Fibroblast of lung (primary cell): ENCODE results near the gene SIX5. TPM values are rescaled to one million over a fixed set of nuclear protein-coding genes. Genes with fewer than 3 reads are reported as not detected.
A peak's percentile ranks its signal among the peaks of the same experiment; 100 is the strongest.

Experiments used
- DNase-seq, 2 donors: peaks; one replicate each; pipeline versions ENCODE4 v3.0.0 to v3.0.0-alpha.2; 2010; ENCODE audit warnings: low read depth in 2 of 2
- H2AFZ ChIP-seq: 2 replicates; pipeline ENCODE4 v1.5.1; 2012; ENCODE audit warnings: low read length, control low read depth, inconsistent platforms
- H3K27ac ChIP-seq: 2 replicates; pipeline ENCODE4 v1.5.1; 2011; ENCODE audit warnings: low read length, control low read depth; ENCODE audit not compliant: insufficient read depth
- H3K27me3 ChIP-seq: 2 replicates; pipeline ENCODE4 v1.5.1; 2011; ENCODE audit warnings: mild to moderate bottlenecking, low read length; ENCODE audit not compliant: control insufficient read depth, insufficient read depth
- H3K36me3 ChIP-seq: 2 replicates; pipeline ENCODE4 v1.5.1; 2011; ENCODE audit warnings: low read length; ENCODE audit not compliant: control insufficient read depth, insufficient read depth
- H3K4me1 ChIP-seq: 2 replicates; pipeline ENCODE4 v1.5.1; 2011; ENCODE audit warnings: low read length; ENCODE audit not compliant: control insufficient read depth, insufficient read depth; ENCODE audit errors: extremely low read depth
- H3K4me2 ChIP-seq: 2 replicates; pipeline ENCODE4 v1.5.1; 2011; ENCODE audit warnings: low read length, control low read depth; ENCODE audit not compliant: insufficient read depth; ENCODE audit errors: extremely low read depth
- H3K4me3 ChIP-seq, 4 experiments: fragments of 200-600 bp in 1 of 4; sonication (generic) in 1 of 4; replicated peaks in 1 of 4; 2 replicates each; pipeline ENCODE4 v1.5.1; 2011 to 2016; ENCODE audit warnings: low read length in 4 of 4, low read depth in 3 of 4, mild to moderate bottlenecking in 3 of 4, control low read depth in 2 of 4, inconsistent platforms in 1 of 4, mixed read lengths in 1 of 4; ENCODE audit not compliant: insufficient read depth in 1 of 4; ENCODE audit errors: control extremely low read depth in 1 of 4
- H3K79me2 ChIP-seq: 2 replicates; pipeline ENCODE4 v1.5.1; 2012; ENCODE audit warnings: mild to moderate bottlenecking, low read length, inconsistent platforms; ENCODE audit not compliant: control insufficient read depth, insufficient read depth
- H3K9ac ChIP-seq: 2 replicates; pipeline ENCODE4 v1.5.1; 2011; ENCODE audit warnings: mild to moderate bottlenecking, low read length, control low read depth; ENCODE audit not compliant: insufficient read depth
- H3K9me3 ChIP-seq: 2 replicates; pipeline ENCODE4 v1.5.1; 2012; ENCODE audit warnings: low read depth, low read length; ENCODE audit not compliant: control insufficient read depth, insufficient read depth
- H4K20me1 ChIP-seq: 2 replicates; pipeline ENCODE4 v1.5.1; 2011; ENCODE audit warnings: low read length; ENCODE audit not compliant: control insufficient read depth, insufficient read depth; ENCODE audit errors: extremely low read depth
- CTCF ChIP-seq, 2 donors: IDR thresholded peaks in 1 of 2; conservative IDR thresholded peaks in 1 of 2; 1 replicate in 1 of 2; 2 replicates in 1 of 2; pipeline ENCODE4 v1.5.1; 2011 to 2012; ENCODE audit warnings: low read length in 2 of 2, control low read depth in 1 of 2, inconsistent platforms in 1 of 2, low read depth in 1 of 2, mild to moderate bottlenecking in 1 of 2
- EZH2 ChIP-seq: IDR thresholded peaks from 2 replicates; pipeline ENCODE4 v1.5.1; 2012; ENCODE audit warnings: low read length, control low read depth, mild to moderate bottlenecking; ENCODE audit errors: missing control alignments
- polyA plus RNA-seq, 2 donors: library from polyadenylated mRNA; depleted of rRNA in 1 of 2; stranded (reverse) in 1 of 2; unstranded in 1 of 2; fragments of >200 nt; gene quantifications; 2 replicates each; pipeline ENCODE4 v1.2.1, GENCODE V29; 2011 to 2012; ENCODE audit warnings: missing spikeins in 1 of 2
- total RNA-seq: library from RNA; depleted of rRNA; stranded (reverse); fragments of >200 nt; gene quantifications from 2 replicates; pipeline ENCODE4 v1.2.1, GENCODE V29; 2014

The SIX5 gene
- total and polyA plus RNA-seq, 2 donors (not counting 1 experiment from before 2014, with no cell fraction given): 3.4 to 10.7 TPM

GRCh38 chr19:45786533-45786894, 17.5 kb upstream of the SIX5 start:
- Histone ChIP-seq H3K9me3 (no peaks in the 10 kb centered on the region), H3K27me3 (no peaks in the 10 kb centered on the region), H3K4me3 (no peak overlapping the region), H3K36me3 (peaks cover 34% of the 10 kb centered on the region), H4K20me1 (no peaks in the 10 kb centered on the region), H3K79me2 (peaks cover 17% of the 10 kb centered on the region), H2AFZ (no peak overlapping the region), H3K4me2 (no peak overlapping the region), H3K4me1 (peaks cover 23% of the 10 kb centered on the region), H3K27ac (no peak overlapping the region), H3K9ac (no peak overlapping the region)
- TF ChIP-seq CTCF (conservative IDR thresholded peaks at IDR 0.05 in 1 of 2, IDR thresholded peaks at IDR 0.05 in 1 of 2; ENCODE audit: low read depth in 1 of 2, low read length in 2 of 2) (no peak), EZH2 (no peak)
- no peak for DNase-seq

- Histone ChIP-seq H3K9me3 (no peaks in the 10 kb centered on the region), H4K20me1 (no peaks in the 10 kb centered on the region), H3K79me2 (peaks cover 15% of the 10 kb centered on the region), H3K27me3 (no peaks in the 10 kb centered on the region), H3K27ac (no peak overlapping the region), H3K4me3 (no peak overlapping the region), H2AFZ (no peak overlapping the region), H3K9ac (no peak overlapping the region), H3K4me2 (no peak overlapping the region), H3K36me3 (peaks cover 34% of the 10 kb centered on the region), H3K4me1 (peaks cover 23% of the 10 kb centered on the region)
- TF ChIP-seq CTCF (conservative IDR thresholded peaks at IDR 0.05 in 1 of 2, IDR thresholded peaks at IDR 0.05 in 1 of 2; ENCODE audit: low read depth in 1 of 2, low read length in 2 of 2): no peak
- TF ChIP-seq EZH2: no peak
- no peak for DNase-seq
Measured at GRCh38 chr19:45785781-45786532, 16.9 kb upstream of the SIX5 start.

GRCh38 chr19:45785097-45785496, 16.0 kb upstream of the SIX5 start:
- H3K27me3 ChIP-seq: no peaks in the 10 kb centered on the region
- H3K27ac ChIP-seq: peak overlapping the region; percentile 8
- no peak overlapping the region for H3K4me2 ChIP-seq
- peaks cover 31% of the 10 kb centered on the region for H3K36me3 ChIP-seq
- H2AFZ ChIP-seq: no peak overlapping the region
- no peak for DNase-seq
- TF ChIP-seq CTCF (conservative IDR thresholded peaks at IDR 0.05 in 1 of 2, IDR thresholded peaks at IDR 0.05 in 1 of 2; ENCODE audit: low read depth in 1 of 2, low read length in 2 of 2) (no peak), EZH2 (no peak)
- no peaks in the 10 kb centered on the region for H3K9me3 ChIP-seq
- H4K20me1 ChIP-seq: no peaks in the 10 kb centered on the region
- peaks cover 12% of the 10 kb centered on the region for H3K79me2 ChIP-seq
- H3K9ac ChIP-seq: no peak overlapping the region
- H3K4me3 ChIP-seq: no peak overlapping the region
- H3K4me1 ChIP-seq: peaks cover 25% of the 10 kb centered on the region
